NCI-H2227 (cell line): ENCODE measurements around the gene SNX30.

Experiments used
- DNase-seq: peaks from one replicate; lab custom pipeline; 2025; ENCODE audit not compliant: unreplicated experiment; lab: John Stamatoyannopoulos, UW

Gene SNX30

GRCh38 chr9:112853882-112854585 lies 103.5 kb downstream of the SNX30 start:
- DNase-seq, result no peak

DNA sequence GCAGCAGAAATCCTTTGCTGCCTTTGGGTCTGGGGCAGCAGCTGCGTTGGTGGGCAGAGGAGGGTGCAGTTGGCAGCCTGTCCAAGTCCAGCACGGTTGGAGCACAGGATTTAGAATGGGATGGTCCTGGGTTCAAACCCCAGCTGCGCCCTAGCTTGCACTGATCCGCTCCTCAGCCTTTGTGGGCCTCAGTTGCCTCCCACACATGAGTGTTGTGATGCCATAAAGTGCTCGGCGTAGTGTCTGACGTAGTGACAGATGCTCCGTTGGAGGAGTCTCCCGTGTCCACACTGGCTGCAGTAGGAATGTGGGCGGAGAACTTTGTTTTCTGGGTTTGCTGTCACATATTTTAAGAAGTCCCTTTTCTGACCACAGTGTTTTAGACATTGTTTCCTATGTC lies 104.1 kb downstream of the SNX30 start:
- no peak for DNase-seq

- no peak for DNase-seq
These were observed 105.6 kb downstream of the SNX30 start for GRCh38 chr9:112856200-112856599.

- DNase-seq, result no peak
These were observed 106.3 kb downstream of the SNX30 start for GRCh38 chr9:112856843-112857242.

GRCh38 chr9:112858005-112858404 lies 107.4 kb downstream of the SNX30 start:
- DNase-seq, result no peak

- DNase-seq, result no peak
These were observed 108.1 kb downstream of the SNX30 start for GRCh38 chr9:112858625-112859147.

- DNase-seq, result no peak
These were observed 109.9 kb downstream of the SNX30 start for GRCh38 chr9:112860451-112860850.

GRCh38 chr9:112861155-112861554 lies 110.6 kb downstream of the SNX30 start:
- no peak for DNase-seq

DNA sequence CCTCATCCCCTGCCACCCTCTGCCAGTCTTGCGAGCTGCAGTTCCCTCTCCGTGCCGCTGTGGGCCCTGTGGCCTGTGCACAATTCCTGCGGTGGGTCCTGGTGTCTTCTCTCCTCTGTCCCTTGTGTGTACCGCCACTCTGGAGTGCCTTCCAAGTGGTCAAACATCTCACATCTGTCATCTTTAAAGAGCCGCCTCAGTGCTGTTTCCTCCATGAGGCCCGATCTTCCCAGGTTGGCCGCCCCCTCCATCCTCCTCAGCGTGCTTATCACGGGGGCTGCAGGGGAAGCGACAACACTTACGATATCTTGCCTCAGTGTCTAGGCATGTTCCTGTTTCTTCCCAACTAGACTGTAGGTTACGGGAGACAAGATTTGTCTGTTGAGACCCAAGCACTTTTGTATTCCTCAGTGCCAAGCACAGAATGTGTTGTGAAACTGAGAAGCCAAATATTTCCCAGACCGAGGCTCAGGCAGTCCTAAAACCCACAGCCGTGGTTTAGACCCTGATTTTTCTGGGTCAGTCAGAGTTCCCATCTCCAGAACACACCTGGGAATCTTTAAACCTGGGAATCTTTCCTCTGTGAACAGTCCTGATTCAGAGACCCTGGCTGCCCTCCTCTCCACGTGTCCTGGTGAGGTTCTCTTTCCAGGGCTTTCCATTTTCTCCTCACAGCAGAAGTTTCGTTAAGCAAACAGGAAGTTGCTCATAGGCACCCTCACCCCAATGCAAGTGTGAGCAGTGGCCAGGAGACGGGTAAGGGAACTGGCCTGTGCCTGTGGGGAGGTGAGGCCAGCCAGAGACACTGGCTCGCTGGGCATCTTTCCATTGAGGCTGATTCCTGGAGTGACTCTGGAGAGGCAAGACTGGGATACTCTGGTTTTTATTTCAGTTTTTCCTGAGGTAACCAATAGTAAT lies 111.3 kb downstream of the SNX30 start:
- no peak for DNase-seq

- DNase-seq, result no peak
These were observed 112.7 kb downstream of the SNX30 start for GRCh38 chr9:112863214-112863613.

- no peak for DNase-seq
These were observed 113.2 kb downstream of the SNX30 start for GRCh38 chr9:112863746-112864145.

GRCh38 chr9:112864403-112864802 lies 113.8 kb downstream of the SNX30 start:
- DNase-seq, result no peak

DNA sequence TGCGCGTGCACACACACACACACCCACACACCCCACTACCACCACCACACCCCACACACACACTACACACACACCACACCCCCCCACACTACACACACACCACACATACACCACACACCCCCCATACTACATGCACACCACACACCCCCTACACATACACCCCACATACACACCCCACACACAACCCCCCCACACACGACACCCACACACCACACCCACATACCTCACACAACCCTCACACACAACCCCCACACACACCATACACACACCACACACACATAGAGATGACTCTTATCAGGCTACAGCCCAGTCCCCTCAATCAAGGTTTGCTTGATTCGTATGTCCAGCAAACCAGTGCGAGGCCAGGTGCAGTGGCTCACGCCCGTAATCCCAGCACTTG lies 114.4 kb downstream of the SNX30 start:
- DNase-seq, result no peak

DNA sequence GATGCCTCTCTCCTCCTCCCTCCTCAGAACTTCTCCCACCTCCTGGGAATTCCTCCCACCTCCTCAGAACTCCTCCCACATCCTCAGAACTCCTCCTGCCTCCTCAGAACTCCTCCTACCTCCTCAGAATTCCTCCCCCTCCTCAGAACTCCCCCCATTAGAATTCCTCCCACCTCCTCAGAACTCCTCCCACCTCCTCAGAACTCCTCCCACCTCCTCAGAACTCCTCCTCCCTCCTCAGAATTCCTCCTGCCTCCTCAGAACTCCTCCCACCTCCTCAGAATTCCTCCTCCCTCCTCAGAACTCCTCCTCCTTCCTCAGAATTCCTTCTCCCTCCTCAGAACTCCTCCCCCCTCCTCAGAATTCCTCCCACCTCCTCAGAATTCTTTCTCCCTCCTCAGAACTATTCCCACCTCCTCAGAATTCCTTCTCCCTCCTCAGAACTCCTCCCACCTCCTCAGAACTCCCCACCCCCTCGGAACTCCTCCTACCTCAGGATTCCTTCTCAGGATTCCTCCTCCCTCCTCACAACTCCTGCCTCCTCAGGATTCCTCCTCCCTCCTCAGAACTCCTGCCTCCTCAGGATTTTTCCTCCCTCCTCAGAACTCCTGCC lies 116.2 kb downstream of the SNX30 start:
- no peak for DNase-seq

GRCh38 chr9:112867275-112867991 lies 116.9 kb downstream of the SNX30 start:
- no peak for DNase-seq

GRCh38 chr9:112868461-112868860 lies 117.9 kb downstream of the SNX30 start:
- no peak for DNase-seq

- DNase-seq, result no peak
These were observed 118.5 kb downstream of the SNX30 start for GRCh38 chr9:112869041-112869529.

DNA sequence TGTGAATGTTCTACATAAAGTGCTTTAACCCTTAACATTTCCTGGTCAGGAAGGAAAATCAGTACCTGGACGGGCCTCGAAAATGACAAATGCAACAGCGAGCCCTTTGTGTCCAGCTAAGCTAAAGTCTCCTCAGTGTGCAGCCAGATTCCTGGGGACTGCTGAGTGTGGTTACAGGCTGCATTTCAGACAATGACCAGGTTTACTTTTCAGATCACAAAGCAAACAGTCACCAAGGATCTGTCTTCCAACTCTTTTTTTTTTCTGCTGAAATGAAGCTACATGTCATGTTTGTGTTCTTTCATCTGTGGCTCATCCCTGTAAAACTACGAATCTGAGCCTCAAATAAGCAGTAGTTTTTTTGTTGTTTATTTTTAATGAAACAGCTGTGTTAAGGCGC lies 119.4 kb downstream of the SNX30 start:
- DNase-seq, result no peak

GRCh38 chr9:112870556-112870955 lies 120.0 kb downstream of the SNX30 start:
- DNase-seq, result no peak

- no peak for DNase-seq
These were observed 121.5 kb downstream of the SNX30 start for GRCh38 chr9:112872019-112872418.
